Measurements from ENCODE around the gene SPEF1.
"Not testable (repeated sequence)": the region's sequence is repeated elsewhere in the genome, so short reads cannot be mapped to it uniquely, and the experiment has no call there.

SPEF1 gene

GRCh38 chr20:3811467-3812258, 30.4 kb upstream of the SPEF1 start:
- peak; percentile 79 for DNase-seq

GRCh38 chr20:3808544-3808943, 27.3 kb upstream of the SPEF1 start:
- DNase-seq: no peak

- no peak for DNase-seq
Measured at GRCh38 chr20:3804781-3805180, 23.5 kb upstream of the SPEF1 start.

DNA sequence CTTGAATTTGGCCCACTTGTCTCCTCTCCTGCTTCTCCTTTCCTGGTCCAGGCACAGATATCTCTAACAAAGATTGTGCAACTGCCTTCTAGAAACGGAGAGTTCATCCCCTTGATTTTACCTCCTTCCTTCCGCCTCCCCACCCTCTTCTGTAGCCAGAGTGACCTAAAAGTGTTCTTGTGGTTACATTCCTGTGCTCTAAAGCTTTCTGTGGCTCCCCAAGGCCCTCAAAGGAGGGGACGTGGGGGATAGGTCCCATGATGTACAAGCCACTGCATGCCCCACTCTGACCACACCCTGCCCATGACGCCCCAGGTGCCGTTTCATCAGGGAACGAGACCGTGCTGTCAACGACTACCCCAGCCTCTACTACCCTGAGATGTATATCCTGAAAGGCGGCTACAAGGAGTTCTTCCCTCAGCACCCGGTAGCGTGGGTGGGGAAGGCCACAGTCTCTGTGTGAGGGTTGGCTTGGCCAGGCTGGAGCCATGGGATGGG, 23.1 kb upstream of the SPEF1 start:
- no peak for DNase-seq

- DNase-seq: no peak
Measured at GRCh38 chr20:3803854-3804253, 22.6 kb upstream of the SPEF1 start.

GRCh38 chr20:3803289-3803688, 22.0 kb upstream of the SPEF1 start:
- no peak for DNase-seq

DNA sequence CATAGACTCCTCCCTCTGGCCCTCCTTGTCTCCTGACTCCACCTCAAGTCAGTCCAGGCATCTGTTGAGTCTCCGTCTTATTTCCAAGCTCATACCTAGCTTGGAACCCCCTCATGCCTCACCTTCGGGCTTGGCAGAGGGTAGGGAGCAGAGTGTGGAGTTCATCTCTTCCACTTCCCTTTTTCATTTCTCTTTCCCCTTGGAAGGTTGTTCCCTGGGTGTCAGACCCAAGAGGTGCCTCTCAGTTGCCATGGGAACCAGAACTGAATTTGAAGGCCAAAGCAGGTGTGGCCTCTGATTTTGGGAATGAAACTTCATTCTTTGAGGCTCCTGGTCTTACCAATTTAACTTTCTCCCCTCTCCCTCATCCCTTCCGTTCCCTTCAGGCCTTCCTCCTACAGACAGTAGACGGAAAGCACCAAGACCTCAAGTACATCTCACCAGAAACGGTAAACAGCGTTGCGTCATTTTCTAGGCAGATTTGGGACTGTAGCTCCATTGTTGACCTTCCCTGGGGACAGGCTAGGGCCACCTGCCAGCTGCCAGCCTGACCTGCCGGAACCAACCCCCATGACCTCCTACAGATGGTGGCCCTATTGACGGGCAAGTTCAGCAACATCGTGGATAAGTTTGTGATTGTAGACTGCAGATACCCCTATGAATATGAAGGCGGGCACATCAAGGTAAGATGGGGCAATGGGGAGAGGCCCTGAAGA, 21.4 kb upstream of the SPEF1 start:
- DNase-seq: no peak

- DNase-seq: no peak
Measured at GRCh38 chr20:3801846-3802245, 20.6 kb upstream of the SPEF1 start.

DNA sequence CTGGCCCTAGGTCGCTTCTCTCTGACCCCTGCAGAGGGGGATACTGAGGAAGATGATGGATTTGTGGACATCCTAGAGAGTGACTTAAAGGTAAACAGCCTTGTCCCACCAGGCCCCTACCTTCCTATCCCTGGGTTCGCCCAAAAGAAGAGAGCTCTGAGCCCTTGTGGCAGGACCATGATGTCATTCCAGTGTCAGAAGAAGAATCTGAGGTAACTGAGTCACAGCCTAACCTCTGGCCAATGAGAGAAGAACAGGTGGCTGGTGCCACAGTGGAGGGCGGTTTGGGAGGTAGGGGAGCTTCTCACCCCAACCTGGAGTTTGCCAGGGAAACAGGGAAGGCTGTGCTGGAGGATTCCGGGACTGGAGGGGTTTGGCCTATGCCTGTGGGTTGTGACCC, 20.1 kb upstream of the SPEF1 start:
- no peak for DNase-seq

- no peak for DNase-seq
Measured at GRCh38 chr20:3800878-3801260, 19.6 kb upstream of the SPEF1 start.

DNA sequence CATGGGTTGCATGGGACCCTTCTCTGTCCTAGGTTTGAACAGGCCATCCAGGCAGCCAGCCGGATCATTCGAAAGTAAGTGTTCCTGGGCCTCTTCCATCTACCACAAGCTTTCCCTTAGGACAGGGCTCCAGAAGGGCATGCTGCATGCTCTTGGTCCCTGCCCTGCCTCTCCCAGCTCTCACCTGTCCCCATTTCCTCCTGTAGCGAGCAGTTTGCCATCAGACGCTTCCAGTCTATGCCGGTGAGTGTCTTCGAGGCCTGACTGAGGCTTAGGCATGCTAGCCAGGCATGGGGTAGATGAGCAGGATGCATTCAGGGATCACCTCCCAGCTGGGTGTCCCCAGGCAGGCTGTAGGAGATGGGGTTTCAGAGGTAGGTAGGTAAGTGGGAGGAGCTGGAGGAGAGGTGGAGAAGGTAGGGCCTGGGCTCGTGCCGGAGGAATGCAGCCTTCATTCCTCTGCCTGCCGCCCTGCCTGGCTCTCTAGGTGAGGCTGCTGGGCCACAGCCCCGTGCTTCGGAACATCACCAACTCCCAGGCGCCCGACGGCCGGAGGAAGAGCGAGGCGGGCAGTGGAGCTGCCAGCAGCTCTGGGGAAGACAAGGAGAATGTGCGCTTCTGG, 19.1 kb upstream of the SPEF1 start:
- no peak for DNase-seq

GRCh38 chr20:3798908-3799248, 17.6 kb upstream of the SPEF1 start:
- DNase-seq: no peak

GRCh38 chr20:3798373-3798768, 17.1 kb upstream of the SPEF1 start:
- DNase-seq: no peak

DNA sequence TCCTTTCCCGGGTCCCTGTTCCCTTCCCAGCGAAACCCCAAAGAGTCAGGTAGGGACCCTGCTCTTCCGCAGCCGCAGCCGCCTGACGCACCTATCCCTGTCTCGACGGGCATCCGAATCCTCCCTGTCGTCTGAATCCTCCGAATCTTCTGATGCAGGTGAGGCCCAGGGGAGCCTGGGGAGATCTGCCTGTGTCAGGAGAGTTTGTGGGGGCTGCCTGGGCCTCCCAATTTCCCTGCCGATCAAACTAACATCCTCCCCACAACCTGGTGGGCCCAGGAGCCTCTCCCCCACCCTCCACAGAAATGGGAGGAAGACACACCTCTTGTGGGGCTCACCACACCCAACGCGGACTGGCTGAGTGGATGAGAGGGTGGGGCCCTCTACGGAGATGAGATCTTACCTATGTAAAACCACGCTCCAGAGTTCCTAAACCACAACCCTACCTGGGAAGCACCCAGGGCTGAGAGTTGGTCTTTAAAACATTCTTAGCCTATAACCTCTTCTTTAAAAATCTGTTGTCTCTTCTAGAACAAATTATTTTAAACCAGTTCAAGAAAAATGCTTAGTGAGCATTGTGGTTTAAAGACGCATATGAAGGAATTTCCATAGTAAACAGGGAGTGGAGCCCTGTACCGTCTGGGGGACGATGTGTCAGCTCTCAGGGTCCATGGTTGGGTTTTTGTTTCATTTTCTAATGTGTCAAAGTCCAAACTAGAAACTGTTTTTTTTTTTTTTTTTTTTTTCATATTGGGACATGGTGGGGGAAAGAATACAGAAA, 16.5 kb upstream of the SPEF1 start:
- no peak for DNase-seq

GRCh38 chr20:3797226-3797545, 15.9 kb upstream of the SPEF1 start:
- DNase-seq: no peak

GRCh38 chr20:3796477-3797225, 15.4 kb upstream of the SPEF1 start:
- peak; percentile 70 for DNase-seq

GRCh38 chr20:3795511-3796468, 14.5 kb upstream of the SPEF1 start, which contains the start of gene CDC25B:
TSS of gene CDC25B (plus strand) at chr20:3796310. CDS start at chr20:3796532, 222 bp downstream.
- DNase-seq: peak; percentile 92

DNA sequence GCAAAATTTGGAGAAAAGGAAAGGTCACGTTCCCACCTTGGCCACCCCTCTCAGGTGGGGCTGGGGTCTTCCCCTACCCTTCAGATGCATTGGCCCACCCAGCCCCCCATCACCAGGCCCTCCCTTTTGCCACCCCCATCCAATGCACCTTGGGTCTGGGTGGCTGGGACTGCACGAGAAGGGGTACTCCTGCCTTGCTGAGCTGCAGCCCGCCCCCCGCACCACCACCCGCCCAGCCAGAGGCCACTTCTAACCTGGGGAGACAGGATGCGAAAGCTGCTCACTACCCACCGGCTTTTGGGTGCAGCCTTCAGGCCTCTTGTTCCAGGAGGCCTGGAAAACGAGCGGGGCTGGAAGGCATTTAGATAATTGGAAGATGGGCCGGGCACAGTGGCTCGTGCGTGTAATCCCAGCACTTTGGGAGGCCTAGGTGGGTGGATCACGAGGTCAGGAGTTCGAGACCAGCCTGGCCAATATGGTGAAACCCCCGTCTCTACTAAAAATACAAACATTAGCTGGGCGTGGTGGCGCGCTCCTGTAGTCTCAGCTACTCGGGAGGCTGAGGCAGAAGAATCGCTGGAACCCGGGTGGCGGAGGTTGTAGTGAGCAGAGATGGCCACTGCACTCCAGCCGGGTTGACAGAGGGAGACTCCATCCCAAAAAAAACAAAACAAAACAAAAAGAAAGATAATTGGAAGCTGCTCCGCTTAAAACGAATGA, 13.6 kb upstream of the SPEF1 start:
- DNase-seq: no peak

DNA sequence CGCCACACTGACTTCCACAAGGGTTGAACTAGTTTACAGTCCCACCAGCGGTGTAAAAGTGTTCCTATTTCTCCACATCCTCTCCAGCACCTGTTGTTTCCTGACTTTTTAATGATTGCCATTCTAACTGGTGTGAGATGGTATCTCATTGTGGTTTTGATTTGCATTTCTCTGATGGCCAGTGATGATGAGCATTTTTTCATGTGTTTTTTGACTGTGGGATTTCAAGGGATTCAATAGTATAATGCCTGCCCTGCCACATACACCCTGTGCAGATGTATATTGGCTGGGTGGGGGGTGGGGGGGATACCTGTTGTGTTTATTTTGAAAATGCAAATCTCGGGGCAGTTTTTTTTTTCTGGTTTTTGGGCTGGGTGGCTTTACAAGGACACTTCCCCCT, 12.9 kb upstream of the SPEF1 start:
- not testable (repeated sequence) for DNase-seq

- not testable (repeated sequence) for DNase-seq
Measured at GRCh38 chr20:3789201-3789600, 8.0 kb upstream of the SPEF1 start.
